RWPE1 (cell line): Measurements from ENCODE around the gene BEST1.

Experiments used
- CTCF ChIA-PET: fragments of 350-600 bp; sonication (Branson Sonifier 250); formaldehyde crosslinking; extraction: SDS; loops from one replicate; lab custom pipeline; 2021; lab: Yijun Ruan, JAX
- POLR2A ChIA-PET: fragments of 400-600 bp; formaldehyde crosslinking; extraction: SDS; loops from one replicate; lab custom pipeline; 2020; ENCODE audit warnings: antibody characterized with exemption; ENCODE audit not compliant: low non-redundant PET; lab: Yijun Ruan, JAX
- DNase-seq: peaks from one replicate; pipeline ENCODE4 v3.0.0; 2012; ENCODE audit warnings: low spot score
- H3K27ac ChIP-seq: fragments of 450-650 bp; 2 replicates; pipeline ENCODE4 v1.5.1; 2017
- CTCF ChIP-seq: fragments of 450-650 bp; conservative IDR thresholded peaks from 2 replicates; pipeline ENCODE4 v1.5.1; 2017; ENCODE audit warnings: low read depth, mild to moderate bottlenecking

Gene BEST1

GRCh38 chr11:61940466-61940865 is 9.7 kb upstream of the BEST1 start:
- ChIA-PET CTCF (interaction anchor here (1.4 kb wide), 1 partner anchor 41 kb away, joined by 7 read pairs; no protein-coding TSS in a partner anchor), POLR2A (no interaction called here)
- DNase-seq = no peak
- H3K27ac ChIP-seq = no peak overlapping the region
- TF ChIP-seq CTCF = no peak

GRCh38 chr11:61945191-61945590 is 5.0 kb upstream of the BEST1 start:
- no peak for TF ChIP-seq CTCF
- DNase-seq = no peak
- no peak overlapping the region for H3K27ac ChIP-seq
- ChIA-PET CTCF (interaction anchor here (0.7 to 1.3 kb wide), 3 partner anchors 28 to 74 kb away, joined by 3 to 4 read pairs (median 3); partner anchors contain the start of gene RAB3IL1), POLR2A (no interaction called here)

- CTCF ChIA-PET = interaction anchor here (0.6 to 4.5 kb wide), 22 partner anchors 8 to 162 kb away, joined by 3 to 62 read pairs (median 5); no protein-coding TSS in a partner anchor
- POLR2A ChIA-PET = no interaction called here
- no peak for DNase-seq
- no peak overlapping the region for H3K27ac ChIP-seq
- TF ChIP-seq CTCF = no peak
Observed at GRCh38 chr11:61946894-61947293, 3.3 kb upstream of the BEST1 start.

- POLR2A ChIA-PET = no interaction called here
- CTCF ChIA-PET = interaction anchor here (0.5 to 4.5 kb wide), 30 partner anchors 10 to 1751 kb away, joined by 3 to 62 read pairs (median 4); partner anchors contain the start of gene FADS1
- peak; percentile 81 for DNase-seq
- TF ChIP-seq CTCF = peak; percentile 92
- no peak overlapping the region for H3K27ac ChIP-seq
Observed at GRCh38 chr11:61947486-61948210, 2.5 kb upstream of the BEST1 start.

- TF ChIP-seq CTCF = no peak
- CTCF ChIA-PET = interaction anchor here (0.6 to 4.5 kb wide), 19 partner anchors 11 to 1752 kb away, joined by 3 to 62 read pairs (median 5); partner anchors contain the start of gene FADS1
- no peak for DNase-seq
- H3K27ac ChIP-seq = no peak overlapping the region
- POLR2A ChIA-PET = no interaction called here
Observed at GRCh38 chr11:61948505-61948904, 1.6 kb upstream of the BEST1 start.

- POLR2A ChIA-PET = no interaction called here
- DNase-seq = peak; percentile 74
- TF ChIP-seq CTCF = no peak
- peak overlapping the region; percentile 37 for H3K27ac ChIP-seq
- CTCF ChIA-PET = interaction anchor here (0.6 to 4.5 kb wide), 4 partner anchors 50 to 132 kb away, joined by 3 to 62 read pairs (median 14); no protein-coding TSS in a partner anchor
Observed at GRCh38 chr11:61949169-61950034, 749 bp upstream of the BEST1 start.
